Cerebellar cortex (tissue), 1 donor: ENCODE measurements around the gene TNS1.
"Not testable (repeated sequence)": the region's sequence is repeated elsewhere in the genome, so short reads cannot be mapped to it uniquely, and the experiment has no call there.

Experiments
- DNase-seq: peaks from one replicate; pipeline ENCODE4 v3.0.0-alpha.2; 2015; ENCODE audit warnings: low spot score

The TNS1 gene

DNA sequence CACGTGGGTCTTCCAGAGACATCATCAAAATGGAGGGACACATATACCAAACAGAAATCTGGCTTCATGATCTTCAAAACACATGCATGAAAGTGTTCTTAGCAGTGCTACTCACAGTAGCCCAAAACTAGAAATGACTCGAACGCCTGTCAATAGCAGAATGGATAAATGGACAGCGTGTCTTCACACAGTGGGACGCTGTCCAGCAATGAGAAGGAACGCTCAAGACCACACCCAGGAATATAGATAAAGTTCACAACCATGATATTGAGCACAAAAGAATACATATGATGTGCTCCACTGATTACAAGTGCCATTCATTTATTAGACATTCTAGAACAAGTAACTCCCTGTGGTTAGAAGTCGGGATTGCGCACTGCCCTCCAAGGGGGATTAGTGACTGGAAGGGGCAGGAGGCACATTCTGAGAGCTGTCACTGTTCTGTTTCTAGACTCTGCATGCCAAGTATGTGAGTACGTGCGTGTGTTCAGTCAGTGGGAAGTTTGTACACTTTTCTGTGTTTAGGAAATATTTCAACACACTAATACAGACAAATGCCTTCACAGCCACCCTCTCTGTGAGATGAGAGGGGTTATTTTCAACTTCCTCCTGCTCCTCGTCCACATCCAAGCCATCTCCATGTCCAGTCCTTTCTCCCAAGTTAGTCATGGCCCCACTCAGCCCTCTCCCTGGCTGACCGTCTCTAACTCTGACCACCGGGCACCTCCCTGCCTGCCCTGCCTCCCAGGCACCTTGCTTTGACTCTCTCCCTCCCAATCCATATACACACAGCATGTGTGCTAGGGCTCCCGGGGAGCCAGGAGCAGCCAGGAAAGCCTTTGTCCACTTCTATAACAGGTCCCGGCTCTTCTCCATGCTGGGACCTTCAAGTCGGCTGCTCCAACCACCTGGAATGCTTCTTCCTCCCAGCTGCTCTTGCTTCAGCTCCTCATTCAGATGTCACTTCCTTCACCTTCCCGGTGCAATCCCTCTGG is 26.9 kb upstream of the TNS1 start:
- no peak for DNase-seq

DNA sequence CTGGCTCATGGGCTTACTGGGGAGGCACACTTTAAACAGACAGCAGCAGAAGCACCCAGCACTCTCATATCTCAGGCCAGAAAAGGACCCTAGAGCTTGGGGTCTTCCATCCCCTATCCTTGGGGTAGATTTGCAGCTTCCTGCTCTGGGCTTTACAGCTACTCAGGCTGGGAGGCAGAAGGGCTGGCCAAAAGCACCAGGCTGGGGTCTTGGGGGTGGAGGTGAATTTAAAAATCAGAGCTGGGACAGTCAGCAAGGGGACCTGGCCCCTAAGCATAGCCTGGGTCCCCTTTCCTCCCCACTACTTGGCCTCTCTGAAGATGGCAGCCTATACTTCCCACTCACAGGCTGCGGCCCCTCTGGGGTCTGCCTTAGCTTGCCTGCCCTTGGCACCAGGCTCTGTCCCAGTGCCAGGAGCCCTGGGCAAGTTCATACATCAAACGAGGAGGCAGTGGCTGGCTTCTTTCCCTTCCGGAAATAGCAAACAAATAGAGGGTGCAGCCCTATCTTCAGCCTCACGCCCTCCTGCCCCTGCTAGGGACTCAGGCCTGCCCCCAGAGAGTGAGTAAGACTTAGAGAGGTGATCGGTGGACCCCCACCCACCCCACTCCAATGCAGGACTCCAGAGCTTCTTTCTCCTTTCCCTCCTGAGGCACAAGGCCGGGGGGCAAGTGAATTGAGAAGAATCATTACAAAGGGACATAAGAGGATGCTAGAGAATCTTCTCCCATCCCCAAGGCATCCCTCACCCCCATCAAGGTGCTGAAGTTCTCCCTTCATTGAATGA is 26.0 kb upstream of the TNS1 start:
- no peak for DNase-seq

DNA sequence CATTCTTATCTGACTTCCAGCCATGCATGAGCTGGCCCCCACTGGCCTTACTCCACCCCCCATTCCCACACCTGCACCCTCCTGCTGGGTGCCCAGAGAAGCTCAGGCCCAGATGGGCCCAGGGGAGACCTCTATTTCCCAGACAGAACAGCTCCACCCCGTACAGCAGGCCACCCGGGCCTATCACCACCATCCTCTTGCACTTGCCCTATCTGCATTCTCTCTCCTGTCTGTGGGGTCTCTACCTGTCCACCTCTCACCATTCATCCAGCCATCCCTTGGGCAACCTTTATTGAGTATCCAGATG is 25.3 kb upstream of the TNS1 start:
- no peak for DNase-seq

DNA sequence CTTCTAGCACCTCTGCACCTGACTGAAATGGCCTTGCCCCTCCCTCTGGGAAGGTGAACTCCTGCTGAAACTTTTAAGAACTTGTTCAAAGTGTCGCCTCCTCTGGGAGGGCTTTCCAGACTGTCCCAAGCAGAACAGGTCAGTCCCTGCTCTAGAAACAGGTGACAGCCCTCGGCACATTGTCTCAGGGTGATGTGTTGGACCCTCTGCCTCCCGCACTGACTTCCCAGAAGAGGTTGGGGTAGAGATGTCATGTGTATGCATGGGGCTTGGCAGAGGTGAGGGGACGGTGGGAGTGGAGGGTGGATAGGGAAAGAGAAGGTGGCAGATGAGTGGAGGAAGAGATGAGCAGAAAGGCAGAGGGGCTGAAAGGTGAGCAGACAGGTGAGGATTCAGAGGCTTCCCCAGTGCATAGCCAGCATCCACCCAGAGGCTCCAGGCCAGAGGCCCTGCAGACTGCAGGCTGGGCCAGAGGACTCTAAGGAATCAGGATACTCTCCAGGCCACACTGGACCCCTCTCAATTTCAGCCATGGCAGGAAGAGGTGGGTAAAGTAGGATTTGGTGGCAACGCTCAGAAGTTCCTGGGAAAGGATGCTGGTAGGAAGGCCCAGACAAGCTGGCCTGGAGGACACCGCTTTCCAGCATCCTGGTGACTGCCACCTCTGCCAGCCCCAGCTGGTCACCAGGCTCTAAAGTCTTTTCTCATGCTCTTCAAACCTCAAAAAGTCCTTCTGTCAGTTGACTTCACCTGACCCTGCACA is 24.8 kb upstream of the TNS1 start:
- DNase-seq, result no peak

DNA sequence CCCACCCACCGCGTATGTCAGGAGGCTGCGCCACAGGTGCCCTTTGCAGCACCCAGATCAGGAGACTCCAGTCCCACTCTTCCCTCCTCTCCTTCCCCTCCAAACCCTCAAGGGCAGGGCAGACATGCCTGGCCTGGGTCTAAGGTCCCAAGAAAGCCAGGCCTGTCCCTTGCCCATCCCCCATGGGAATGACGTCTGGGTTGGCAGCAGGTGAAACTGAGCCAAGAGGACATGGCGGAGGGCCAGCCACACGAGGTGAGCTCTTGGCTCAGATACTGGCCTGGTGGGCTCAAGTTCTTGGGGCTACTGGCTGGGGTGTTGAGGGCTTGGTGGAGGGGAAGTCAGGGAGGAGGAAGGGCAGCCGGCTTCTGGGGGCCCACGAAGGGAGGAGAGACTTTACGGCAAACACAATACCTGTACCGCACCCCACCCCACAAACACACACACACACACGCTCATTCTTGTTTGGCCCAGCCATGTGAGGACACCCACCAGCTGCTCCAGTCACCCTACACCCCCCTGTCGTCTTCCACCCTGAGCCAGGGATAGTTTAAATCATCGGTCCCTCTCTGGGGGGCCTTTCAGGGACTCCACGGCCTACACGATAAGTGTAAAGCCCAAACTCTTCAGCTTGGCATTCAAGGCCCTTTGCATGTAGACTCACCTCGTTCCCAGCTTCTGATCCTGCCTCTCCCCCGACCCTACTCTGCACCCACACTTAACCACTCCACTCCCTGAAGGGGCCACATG is 24.1 kb upstream of the TNS1 start:
- DNase-seq, result no peak

DNA sequence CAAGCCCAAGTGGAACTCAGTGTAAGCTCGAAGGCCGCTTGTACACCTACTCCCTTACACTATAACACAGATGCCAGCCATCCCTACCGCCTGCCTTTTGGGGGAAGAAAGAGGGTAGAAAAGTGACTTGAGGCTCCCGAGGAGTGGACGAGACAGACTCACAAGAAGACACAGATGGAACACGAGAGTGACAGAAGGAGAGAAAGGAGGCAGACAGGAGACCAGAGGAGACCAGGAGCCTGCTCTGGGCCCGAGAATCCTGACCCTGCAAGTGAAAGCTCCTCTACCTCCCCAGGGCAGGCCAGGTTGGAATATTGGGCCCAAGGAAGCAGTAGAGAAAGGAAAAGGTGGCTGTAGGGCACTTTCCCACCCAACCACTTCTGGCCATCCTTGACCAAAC is 23.4 kb upstream of the TNS1 start:
- no peak for DNase-seq

DNA sequence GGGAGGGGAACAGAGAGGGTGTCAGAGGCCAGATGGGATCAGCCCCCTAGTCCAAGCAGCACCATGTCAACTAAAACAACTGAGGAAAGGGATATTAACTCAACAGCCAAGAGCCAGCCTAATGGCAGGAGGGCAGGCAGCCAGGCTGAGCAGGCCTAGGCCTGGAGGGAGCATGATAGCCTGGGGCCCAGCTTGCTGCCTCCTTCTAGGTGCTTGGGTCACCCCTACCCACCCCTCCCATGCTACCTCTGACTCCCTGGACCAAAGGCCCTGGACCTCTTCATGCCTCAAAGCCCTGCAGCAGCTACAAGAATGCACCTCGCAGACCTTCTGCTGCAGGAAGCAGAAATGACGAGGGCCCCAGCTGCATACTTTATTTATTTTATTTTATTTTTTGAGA is 22.1 kb upstream of the TNS1 start:
- DNase-seq, result no peak

DNA sequence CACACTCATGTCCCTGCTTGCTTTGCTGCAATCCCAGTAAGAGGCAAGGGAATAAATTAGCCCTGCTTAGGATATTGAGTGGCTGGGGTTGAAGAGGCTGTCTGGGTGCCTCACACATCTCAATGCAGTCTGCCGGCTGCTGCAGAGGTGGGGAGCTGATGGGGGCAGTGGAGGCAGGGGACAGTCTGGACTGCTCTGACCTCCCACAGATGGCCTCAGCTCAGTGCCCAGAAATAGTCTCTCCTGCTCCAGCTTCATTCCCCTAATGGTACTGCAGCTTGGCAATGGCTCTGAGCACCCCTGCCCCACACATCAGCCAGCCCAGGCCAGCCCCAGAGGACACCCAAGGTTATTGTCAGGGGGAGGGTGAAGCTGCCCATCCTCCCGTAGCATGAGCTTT is 21.5 kb upstream of the TNS1 start:
- no peak for DNase-seq

DNA sequence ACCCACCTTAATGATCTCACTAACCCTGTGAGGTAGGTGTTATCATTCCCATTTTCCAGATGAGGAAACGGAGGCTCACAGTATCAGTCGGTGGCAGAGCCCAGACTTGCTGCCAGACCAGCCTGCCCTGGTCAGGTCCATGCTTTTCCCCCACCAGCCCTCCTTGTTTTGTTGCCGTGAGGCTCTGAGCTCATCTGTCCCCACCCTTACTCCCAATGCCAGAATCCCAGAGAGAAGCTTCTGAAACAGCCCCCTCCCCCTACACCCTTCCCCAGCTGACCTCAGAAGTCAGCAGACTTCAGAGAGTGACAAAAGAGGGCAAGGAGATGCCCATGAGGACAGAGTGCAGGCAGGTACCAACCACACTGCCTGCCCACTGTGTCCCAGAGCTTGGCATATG is 20.8 kb upstream of the TNS1 start:
- no peak for DNase-seq

DNA sequence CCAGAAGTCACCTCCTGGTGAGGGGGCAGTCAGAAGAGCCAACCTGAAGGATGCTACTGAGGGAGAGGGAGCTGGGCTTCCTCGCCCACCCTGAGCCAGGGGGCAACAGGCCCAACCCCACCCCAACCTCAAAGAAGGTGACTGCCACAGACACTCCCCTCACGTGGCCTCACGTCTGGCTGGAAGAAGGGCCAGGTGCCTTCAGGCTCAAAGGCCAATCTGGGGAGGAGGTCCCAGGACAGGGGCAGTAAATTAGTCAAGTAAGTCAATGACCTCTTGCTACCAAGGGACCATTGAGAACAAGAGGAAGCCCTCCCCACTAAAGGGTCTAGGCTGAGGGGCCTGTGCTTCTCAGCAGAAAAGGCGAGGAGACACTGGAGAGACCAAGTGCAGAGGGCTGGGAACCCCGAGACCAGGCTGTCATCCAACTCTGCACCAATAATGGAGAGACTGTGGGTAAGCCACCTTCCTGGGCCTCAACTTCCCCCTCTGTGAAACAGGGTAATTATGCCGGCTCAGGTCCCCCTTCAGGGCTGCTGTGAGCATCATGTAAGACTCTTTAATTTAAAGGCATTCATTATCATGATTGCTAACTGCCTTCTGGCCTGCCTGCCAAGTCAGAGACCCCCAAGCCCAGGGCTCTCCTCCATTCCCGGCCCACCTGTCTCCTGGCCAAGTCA is 20.2 kb upstream of the TNS1 start:
- DNase-seq, result no peak

DNA sequence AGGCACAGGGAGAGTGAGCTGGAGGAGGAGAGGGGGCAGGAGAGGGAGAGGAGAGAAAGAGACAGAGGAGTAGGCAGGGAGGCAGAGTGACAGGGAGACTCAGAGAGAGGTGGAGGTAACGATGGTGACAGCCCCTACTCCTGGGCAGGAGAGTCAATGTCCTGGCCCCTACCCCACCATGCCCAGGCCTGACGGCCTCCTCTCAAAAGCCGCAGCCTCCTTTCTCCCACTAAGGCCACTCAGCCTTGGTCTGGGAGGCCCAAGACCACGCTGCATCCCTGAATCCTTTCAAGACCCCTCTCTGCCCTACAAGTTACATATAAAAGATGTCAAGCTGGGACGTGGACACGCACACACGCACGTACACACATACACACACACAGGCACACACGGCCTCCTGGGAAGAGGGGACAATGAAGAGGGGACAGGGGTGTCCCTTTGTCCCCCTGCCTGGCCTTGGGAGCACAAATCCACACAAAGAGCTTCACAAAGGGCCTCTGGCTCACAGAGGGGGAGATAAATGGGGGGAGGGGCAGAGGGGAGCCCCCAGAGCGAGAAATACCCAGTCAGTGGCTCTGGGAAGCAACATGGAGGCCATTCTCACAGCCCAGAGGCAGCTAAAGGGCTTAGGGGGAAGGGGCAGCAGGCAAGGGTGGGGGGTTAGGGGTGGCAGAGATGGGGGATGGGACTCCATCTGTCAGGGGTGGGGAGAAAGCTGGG is 19.5 kb upstream of the TNS1 start:
- no peak for DNase-seq

DNA sequence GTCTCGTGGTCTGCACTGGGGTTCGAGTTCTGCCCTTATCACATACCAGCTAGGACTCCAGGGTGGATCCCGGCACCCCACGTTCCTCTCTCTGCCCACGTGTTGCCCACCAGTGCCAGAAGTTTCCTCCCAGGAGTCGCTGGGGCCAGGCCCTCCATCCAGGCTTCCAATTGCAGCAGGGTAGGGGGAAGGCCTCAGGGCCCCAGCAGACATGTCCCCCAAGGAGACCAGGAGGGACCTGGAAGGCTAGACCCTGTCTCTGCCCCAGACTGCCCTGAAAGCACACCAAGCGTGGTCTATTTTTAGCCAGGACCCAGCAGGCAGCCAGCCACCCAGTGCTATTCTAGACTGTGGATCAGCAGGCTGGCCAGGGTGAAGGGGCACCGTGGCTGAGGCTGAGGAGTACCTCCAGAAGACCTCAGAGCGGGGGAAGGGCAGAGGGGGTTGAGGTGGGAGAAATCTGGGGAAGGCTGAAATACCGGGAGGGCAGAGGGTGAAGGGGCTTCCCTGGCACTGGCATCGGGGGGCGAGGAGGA is 18.8 kb upstream of the TNS1 start:
- DNase-seq, result no peak

DNA sequence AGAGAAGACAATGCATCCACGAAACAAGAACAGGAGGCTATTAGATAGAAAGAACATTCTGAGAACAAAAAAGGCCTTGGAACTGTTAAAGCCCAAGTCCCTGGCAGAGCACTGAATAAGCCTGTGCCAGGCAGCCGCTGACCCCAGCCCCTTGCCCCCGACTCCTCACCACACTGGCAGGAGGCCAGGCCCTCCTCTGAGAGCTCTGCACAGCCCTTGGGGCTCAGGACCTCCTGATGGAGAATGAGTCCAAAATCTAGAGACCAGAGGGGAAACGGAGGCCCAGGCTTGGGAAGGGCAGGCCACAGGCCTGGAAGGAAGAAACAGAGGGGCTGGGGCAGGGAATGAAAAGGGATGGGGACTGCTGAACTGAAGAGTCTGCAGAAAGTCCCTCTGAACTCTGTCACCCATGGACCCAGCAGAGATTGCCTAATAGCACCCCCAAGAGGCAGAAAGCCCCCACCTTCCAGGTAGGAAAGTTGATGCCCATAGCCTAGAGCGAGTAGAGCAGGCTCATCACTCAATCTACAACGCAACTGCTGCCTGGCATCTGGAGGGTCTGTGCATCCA is 18.3 kb upstream of the TNS1 start:
- DNase-seq, result no peak

DNA sequence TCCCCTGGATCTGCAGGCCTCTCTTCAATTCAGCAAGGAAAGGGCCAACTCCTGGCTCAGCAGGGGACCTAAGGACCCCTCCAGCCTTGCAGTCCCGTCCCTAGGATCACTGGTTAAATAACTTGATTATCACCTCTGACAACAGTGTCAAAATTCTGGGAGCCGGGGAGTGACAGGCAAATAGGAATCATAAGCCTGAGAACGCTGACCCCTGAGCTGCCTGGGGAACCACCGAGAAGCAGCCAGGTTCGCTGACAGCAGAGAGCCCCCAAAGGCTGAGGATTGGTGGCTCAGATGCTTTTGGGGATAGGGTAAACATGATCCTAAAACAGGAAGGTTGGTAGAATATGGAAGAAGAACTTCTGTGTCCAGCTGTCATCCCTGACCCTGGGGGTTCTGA is 17.5 kb upstream of the TNS1 start:
- no peak for DNase-seq

DNA sequence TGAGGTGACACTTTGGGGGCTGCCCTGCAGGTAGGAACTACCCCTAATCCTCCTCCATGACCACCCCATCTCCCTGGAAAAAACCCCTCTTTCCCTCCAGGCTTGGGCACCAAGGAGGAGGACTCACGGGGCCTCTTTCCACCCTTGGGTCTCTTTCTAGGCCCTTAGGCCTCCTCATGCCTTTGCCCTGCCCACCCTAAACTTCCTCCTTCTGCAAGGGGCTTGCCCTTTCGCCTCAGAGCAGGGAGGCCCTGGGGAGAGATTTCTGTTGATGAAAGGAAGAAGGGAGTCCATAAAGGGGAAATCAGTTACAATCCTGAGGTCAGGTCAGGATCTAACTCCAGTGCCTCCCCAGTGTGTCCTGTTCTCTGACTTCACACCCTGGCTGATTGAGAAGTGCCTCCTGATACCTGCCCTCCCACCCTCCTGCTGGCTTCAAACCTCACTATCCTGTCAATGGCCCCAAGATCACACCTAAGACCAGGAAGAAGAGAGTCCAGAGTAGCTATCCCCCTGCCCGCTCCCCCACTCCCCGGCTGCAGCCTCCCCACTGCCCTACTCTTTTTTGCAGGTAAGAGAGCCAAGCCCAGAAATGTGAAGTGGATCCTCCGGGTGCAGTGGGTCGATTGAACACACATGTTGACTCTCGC is 16.7 kb upstream of the TNS1 start:
- no peak for DNase-seq

DNA sequence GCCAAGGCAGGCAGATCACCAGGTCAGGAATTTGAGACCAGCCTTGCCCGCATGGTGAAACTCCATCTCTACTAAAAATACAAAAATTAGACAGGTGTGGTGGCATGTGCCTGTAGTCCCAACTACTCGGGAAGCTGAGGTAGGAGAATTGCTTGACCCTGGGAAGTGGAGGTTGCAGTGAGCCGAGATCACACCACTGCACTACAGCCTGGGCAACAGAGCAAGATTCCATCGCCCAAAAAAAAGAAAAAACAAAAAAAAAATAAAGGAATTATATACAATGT is 16.0 kb upstream of the TNS1 start:
- not testable (repeated sequence) for DNase-seq

DNA sequence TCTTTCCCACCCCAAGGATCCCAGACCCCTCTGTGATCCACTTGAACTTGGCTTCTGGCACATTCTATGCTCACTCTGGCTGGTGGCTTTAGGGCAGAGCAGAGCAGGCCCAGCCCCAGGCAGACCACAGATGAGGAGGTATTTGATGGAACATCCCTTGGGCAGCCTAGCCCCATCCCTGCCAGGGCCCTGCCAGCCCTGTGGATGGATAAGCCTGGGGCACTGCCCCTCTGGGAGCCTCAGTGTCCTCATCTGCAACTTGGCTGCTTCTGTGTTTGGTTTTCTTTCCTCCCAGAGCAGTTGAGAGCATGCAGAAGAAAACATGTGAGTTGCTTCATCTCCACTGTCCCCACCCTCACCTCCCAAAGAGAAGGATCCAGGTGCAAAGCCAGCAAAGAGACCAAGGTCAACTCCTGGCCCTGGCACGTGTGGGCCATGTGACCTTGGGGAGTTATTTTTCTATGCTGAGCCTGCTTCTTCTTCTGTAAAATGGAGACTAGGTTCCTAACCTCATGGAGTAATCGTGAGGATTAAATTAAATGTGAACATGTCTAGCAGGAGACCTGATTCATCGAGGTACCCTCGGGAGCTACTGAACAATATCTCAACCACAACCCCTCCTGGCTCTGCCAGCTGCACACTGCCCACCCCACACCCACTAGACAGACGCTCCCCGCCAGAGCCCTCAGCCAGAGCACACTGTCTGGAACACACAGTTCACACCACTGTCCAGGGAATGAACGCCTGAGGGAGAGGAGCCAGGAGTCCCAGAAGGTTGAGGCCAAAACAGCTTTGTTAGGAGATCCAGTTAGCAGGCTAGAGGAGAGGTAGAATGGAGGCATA is 14.6 kb upstream of the TNS1 start:
- no peak for DNase-seq

DNA sequence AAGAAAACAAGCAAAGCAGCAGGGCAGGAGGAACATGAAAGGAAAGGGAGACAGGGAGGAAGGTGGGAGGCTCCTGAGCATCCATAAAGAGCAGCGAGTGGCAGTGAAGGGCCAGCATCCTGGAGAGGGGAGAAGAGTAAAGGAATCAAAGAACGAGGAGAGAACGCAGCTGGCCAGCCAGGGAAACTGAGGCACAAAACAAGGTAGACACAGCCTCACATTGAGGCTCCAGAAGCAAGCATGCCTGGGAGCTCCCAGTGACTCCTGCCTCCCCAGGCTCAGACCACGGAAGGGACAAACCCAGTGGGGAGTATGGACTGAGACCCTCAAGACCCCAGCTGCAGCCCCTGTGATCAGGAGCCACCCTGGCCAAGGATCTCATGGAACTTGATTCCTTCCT is 14.0 kb upstream of the TNS1 start:
- DNase-seq, result no peak
